HG02642 (cell line): ENCODE data around the gene NR2F2.
A peak's percentile ranks its signal among the peaks of the same experiment; 100 is the strongest.

ENCODE experiments used
- ATAC-seq: cut with Tn5 transposase; IDR thresholded peaks from one replicate; pipeline ENCODE4 v1.9.1; 2021; ENCODE audit warnings: mild to moderate bottlenecking; ENCODE audit not compliant: unreplicated experiment, poor library complexity

The NR2F2 gene

DNA sequence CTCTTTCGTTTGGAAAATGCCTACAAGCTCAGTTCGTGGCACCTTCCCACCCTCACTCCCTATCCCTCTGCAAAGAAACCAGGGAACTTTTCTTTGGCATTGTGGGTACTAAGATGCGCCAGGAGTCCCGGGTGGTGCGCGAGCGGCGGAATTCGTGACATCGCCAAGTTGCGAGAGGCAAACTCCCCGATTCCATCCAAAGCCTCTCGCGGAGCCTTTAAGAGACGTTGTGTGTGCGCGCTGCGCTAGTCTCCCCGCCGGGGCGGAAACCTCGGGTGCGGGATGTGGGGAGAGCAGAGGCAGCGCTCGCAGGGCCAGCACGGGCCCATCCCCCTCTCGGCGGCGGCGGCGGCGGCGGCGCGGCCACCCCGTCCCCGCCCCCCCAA is 443 bp upstream of the NR2F2 start:
- ATAC-seq, result peak; percentile 33

DNA sequence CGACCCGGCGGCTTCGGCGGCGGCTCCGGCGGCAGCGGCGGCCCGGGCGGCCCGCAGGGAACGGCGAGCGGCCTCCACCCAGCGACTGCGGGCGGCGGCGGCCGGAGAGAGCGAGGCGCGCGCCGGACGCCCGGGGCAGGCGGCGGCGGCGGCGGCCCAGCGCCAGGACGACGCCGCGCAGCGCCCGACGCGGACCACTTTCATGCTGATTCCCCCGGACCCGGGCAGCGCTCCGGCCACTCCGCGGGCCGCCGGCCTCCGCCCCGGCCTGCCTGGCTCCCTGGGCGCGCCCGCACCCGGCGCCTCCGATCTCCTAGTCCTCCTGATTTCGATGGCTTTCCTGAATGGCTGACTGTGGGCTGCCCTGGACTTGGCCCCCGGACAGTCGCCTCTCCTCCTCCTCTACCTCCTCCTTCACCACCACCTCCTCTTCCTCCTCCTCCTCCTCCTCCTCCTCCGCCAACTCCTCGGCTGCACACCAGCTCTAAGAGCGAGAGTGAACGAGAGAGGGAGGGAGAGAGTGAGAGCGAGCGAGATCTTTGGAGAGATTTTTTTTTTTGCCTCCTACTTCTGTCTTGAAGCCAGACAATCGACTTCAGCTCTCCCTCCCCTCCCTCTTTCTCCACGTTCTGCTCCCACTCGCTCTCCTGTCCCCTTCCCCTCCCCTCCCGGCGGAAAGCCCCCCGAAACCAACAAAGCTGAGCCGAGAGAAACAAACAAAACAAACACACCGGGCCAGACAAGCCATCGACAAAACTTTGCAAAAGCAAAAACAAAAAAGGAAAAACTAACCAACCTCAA is 844 bp downstream of the NR2F2 start:
- ATAC-seq, result peak; percentile 1

DNA sequence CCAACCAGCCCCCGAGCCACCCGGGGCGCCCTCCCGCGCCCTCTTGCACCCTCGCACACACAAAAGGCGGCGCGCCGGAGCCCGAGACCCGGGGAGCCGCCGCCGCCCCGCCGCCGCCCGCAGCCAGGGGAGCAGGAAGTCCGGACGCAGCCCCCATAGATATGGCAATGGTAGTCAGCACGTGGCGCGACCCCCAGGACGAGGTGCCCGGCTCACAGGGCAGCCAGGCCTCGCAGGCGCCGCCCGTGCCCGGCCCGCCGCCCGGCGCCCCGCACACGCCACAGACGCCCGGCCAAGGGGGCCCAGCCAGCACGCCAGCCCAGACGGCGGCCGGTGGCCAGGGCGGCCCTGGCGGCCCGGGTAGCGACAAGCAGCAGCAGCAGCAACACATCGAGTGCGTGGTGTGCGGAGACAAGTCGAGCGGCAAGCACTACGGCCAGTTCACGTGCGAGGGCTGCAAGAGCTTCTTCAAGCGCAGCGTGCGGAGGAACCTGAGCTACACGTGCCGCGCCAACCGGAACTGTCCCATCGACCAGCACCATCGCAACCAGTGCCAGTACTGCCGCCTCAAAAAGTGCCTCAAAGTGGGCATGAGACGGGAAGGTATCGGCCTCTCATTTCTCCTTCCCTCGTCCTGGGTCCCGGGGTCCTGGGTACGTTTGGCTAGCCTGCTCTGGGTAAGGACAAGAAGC is 1.6 kb downstream of the NR2F2 start:
- ATAC-seq, result no peak

DNA sequence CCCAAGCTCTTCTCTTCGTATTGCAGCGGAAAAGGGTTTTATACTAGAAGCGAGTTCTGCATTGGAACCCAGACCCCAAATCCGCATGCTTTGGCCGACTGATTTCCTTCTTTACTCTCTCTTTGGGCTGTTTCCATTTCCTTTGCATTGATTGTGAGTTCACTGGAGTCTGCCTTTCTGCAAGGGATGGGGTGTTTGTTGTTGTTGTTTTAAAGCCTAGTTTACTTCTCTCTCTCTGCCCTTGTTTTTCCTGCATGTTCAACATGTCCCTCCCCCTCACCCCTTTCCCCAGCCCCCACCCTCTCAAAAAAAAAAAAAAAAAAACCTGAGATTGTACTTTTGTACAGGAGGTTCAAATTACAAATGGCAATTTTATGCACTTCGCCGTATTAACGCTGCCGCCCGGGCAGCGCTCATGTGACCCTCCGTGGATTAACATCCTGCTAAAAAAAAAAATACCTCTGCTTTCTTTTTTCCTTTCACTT is 2.2 kb downstream of the NR2F2 start:
- no peak for ATAC-seq

DNA sequence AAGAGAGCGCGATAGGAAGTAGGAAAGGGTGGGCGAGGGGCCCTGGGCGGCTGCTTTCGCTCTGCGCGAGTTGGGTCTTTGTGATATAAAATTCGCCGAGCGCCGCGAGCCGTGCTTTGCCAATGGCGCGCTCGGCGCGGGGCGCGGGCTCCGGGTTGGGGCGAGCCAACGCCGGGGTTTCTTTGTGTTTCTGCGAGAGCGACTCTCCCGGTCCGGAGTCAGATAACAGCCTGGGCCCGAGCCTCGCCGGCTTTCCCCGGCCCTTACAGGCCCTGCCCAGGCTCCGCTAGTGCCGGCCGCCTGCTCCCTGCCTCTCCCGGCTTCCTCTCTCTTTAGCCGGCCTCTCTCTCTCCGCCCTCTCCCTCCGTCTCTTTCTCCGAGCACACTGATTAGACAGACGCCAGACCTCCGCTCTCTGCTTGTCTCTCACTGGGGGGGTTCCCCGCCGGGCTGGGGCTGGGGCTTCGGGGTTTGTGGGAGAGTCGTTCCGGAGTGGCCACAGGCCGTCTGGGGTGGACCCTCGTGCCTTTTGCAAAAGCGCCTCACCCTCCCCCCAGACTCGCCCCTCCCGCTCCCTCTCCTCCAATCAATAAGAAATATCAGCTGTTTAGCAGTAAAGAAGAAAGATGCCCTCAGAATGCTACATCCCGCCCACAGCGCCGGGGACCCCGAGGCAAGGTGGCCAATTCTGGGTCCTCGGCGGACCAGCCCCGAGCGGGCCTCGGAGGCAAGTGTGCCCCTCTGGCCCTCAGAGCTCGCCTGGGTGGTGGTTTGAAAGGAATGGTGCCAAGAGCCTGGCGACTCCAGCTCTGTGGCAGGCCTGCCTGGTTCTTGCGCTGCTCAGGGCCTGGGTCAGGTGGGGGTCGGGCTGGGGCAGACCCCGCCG is 2.9 kb downstream of the NR2F2 start:
- no peak for ATAC-seq

DNA sequence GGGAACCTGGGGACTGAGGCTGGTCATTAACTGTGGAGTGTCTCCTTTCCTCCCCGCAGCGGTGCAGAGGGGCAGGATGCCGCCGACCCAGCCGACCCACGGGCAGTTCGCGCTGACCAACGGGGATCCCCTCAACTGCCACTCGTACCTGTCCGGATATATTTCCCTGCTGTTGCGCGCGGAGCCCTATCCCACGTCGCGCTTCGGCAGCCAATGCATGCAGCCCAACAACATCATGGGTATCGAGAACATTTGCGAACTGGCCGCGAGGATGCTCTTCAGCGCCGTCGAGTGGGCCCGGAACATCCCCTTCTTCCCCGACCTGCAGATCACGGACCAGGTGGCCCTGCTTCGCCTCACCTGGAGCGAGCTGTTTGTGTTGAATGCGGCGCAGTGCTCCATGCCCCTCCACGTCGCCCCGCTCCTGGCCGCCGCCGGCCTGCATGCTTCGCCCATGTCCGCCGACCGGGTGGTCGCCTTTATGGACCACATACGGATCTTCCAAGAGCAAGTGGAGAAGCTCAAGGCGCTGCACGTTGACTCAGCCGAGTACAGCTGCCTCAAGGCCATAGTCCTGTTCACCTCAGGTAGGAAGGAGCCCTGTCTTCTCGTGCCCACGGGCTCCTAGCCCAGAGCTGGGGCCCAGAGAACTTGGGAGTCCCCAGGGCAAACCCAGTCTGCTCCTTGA is 3.7 kb downstream of the NR2F2 start:
- ATAC-seq, result no peak

DNA sequence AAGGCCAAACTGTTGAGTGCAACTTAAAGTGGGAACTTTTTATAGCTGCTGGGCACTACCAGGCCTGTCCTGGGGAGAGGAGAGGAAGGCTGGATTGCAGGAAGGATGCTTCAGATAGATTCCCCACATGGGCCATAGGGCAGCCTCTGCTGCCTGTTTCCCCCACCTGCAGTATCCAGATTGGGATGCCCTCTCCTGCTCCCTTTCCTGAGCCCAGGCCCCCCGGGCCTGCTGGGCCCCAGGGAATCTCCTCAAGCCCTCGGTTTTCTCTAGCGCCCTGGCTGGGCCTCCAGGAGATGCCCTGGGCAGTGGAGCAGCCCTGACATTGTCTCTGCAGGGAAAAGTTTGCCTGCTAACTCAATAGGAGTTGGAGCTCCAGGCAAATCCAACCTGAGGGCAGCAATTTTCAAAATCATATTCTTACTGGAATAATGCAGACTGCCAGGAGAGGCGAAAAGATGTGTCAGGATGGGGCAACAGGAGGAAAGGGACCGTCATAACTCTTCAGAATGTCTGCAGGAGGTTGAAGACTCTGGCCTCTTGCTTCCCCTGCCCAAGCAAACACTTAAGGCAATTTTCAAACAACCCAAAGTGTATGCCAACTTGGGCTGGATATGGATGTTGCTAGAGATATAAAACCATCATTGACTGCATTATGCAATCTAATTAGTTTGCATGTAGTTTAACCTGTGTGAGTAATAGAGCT is 4.4 kb downstream of the NR2F2 start:
- no peak for ATAC-seq

DNA sequence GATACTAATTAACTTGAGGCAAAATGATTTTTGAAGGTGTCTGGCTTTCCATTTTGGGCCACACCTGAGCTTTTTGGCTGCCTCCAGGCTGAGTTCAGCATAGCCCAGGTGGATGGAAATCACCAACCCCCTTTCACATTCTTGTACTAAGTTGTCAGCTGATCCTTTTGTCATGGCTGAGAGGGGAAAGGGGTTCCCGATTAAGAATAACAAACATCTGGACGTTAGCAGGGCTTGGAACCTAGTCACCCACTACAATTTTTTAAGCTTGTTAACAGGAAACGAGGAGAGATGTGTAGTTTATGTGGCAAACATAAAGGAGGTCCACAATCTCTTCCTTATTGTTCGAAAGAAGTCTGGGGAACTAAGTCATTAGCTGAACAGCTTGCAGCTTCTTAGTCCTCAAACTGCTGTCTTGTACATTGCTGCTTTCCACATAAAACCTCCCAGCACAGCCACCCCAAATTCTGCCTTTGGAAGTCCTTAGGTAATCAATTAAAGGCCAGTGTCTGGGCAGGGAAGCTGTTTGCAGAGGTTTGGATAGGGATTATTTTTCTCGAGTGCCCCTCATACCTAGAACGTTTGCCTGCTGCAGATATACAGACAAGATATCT is 5.0 kb downstream of the NR2F2 start:
- ATAC-seq, result no peak

DNA sequence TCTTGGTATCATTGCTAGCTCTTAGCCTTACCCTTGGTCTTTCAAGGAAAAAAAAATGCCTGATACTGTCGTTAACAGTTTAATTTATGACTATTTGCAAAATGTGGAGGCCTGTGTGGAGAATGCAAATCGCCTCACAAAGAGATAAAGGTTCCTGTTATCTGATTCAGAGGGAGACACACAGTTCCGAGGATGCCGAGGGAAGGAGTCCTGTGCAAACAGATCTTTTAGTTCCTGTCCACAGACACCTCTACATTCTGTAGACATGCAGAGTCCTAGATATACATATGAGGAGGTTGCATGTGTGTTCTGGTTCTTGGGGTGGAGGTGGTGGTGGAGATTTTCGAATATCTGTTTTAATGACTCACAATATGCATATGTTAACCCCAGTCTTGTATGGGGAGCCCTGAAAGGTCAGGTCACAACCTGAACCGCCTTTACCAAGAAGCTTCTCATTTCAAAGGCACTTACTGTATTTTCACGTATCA is 5.7 kb downstream of the NR2F2 start:
- no peak for ATAC-seq

DNA sequence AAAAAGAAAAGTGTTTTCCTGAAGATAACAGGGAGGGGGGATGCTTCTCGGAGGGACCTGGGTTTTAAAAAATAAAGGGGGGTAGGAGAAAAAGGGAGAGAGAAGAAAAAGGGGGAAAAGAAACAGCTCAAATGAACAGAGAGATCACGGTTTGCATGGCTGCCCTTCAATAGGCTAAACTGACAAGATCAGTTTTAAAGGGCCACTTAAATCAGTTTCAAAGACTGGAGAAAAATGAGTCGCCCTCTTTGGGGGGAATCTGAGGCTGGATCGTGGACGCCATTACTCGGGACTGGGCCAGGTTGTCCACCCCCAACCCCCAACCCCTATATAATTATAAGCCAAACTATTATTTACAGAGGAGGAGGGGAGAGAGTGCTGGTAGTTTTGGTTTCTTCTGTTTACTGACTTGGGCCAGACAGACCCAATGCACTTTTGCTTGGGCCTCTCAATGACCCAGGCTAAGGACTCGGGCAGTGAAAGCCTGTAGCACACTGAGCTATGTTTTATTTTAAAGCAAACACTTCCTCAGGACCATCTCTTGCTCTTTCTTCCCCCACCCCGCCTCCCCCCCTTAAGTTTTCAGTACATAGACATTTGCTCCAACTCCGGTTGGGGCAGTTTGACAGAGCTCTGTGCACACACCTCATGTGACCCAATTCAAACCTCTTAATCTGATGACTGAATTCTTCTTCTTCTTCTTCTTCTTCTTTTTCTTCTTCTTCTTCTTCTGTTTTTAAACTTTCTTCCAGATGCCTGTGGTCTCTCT is 6.3 kb downstream of the NR2F2 start:
- ATAC-seq, result no peak

DNA sequence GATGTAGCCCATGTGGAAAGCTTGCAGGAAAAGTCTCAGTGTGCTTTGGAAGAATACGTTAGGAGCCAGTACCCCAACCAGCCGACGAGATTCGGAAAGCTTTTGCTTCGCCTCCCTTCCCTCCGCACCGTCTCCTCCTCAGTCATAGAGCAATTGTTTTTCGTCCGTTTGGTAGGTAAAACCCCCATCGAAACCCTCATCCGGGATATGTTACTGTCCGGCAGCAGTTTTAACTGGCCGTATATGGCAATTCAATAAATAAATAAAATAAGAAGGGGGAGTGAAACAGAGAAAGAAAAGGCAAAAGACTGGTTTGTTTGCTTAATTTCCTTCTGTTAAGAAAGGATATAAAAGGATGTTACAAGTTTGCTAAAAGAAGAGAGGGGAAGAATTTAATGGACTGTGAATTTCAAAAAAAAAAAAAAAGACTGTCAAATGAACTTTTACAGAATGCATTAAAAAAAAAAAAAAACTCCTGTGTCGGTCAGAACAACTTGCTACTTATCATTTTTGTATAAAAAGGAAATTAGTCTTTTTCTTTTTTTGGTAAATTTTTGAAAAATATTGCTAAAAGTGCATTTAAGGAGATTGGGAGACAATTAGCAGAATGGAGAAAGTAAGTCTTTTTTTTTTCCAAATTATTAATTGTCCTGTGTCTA is 7.0 kb downstream of the NR2F2 start:
- ATAC-seq, result no peak

DNA sequence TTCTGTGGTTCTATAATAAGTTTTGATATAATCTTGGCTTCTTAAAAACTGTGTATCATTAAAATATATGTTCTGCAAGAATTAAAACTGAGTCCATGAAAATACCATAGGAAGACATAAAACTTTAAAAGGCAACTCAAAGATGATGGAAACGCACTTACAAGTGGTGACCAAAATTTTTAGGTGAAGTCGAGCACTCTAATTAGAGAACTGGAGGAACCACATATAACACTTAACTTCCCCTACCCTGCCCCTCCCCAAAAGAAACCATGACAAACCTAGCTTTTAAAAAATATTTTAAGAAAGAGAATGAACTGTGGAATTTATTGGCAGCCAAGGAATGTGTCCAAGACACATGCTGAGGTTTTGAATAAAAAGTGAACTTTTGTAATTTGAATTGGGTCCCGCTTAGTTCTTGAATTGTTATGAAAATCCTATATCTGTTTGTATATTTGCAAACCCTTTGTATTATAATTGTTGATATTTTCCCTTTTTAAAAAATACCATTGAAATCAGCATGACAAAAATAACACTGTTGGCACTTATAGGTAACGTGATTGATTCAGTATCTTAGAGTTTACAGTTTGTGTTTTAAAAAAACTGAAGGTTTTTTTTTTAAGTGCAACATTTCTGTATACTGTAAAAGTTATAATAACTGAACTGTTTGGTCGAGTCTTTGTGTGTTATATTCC is 7.7 kb downstream of the NR2F2 start:
- no peak for ATAC-seq

DNA sequence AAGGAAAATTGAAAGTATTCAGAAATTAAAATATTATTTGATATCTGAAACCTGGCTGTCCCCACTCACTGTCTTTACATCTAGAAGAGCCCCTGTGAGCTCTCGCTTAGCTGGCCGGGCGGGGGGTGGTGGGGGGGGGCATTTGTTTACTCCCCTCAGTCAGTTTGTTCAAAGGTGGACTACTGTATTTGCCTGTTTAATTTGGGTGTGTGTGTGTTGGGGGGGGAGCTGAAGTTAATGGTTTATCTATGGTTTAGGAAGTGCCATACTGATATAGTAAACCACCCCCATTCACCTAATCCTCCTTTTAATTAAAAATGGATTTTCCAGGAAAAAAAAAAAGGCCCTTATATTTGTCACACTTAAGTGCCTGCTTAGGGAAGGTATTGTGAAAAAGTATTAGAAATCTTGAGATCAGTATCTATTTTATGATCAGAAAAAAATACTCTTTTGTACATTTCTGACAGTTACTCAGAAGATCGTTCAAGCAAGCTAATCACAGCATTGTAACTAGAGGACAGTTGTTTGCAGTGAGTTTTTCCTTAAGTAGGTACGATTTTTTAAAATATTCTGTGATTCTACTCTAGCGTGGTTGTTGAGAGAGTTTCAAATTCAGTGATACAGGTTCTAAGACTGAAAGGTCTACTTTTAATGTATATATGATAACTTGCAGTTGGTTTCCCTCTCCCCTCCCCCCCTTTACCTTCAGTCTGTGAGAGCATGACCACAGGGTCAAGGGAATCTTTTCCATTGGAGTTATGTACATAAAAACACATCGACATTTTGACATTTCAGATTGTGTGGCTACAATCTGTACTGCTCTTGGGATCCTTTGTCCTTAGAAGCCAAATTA is 8.5 kb downstream of the NR2F2 start:
- no peak for ATAC-seq

DNA sequence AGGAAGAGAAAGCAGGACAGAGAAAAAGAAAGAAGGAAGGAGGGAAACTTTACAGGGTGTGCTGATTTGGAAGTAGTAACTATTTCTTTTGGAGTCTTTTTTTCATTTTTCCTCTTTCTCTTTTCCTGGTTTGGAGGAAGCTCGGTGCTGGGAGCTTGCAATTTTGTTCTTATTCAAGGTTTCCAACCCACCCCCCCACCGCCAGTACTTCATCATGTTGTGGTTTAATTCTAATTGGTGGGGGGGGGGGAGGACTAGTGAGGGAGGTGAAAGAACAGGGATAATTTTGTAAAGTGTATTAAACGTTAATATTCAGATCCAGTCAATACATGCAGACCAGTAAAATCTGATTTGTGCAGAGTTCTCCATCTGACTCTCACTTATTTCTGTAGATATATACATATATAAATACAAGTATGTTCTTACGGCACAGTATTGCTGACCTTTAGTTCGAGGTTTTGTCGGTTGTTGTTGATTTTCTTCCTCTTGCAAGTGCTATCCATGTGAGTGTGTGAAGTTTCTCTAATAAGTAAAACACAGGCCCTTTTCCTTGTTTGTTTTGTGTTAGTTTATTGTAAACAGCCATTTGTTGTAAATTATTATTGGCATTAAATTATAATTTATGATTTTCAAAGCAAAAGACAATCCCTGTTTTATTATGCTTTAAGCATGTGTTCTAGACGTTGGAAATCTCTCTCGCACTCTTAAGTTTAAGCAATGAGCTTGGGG is 9.3 kb downstream of the NR2F2 start:
- ATAC-seq, result no peak

DNA sequence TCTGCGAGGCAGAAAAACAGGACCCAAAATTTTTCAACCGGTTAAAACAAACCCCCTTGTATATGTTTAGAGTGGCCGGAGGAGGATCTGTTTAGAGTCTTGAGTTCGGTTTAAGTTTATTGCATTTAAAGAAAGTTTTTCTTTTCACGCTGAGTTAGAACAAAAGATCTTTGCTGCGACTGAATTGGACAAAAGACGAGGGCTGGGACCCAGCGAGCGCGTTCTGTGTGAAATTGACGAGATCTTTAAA is 9.8 kb downstream of the NR2F2 start:
- no peak for ATAC-seq
